GM21723 (cell line): Measurements from ENCODE around the gene PPM1M.
"Not testable (repeated sequence)": the region's sequence is repeated elsewhere in the genome, so short reads cannot be mapped to it uniquely, and the experiment has no call there.

Experiments
- ATAC-seq: cut with Tn5 transposase; IDR thresholded peaks from one replicate; pipeline ENCODE4 v1.9.1; 2021; ENCODE audit warnings: mild to moderate bottlenecking, moderate library complexity; ENCODE audit not compliant: unreplicated experiment

Gene PPM1M

GRCh38 chr3:52272172-52272571 lies 26.6 kb downstream of the PPM1M start:
- not testable (repeated sequence) for ATAC-seq

- ATAC-seq = no peak
Observed at GRCh38 chr3:52272831-52273230, 27.3 kb downstream of the PPM1M start.

GRCh38 chr3:52274781-52275180 lies 29.2 kb downstream of the PPM1M start:
- ATAC-seq = not testable (repeated sequence)

- ATAC-seq = peak; percentile 30
Observed at GRCh38 chr3:52277071-52277964, 31.8 kb downstream of the PPM1M start.

GRCh38 chr3:52277972-52278509 lies 32.5 kb downstream of the PPM1M start:
- ATAC-seq = peak; percentile 66

- peak; percentile 78 for ATAC-seq
Observed at GRCh38 chr3:52278510-52279069, 33.0 kb downstream of the PPM1M start, which contains the start of gene WDR82. WDR82 (minus strand) TSS chr3:52278649; CDS start chr3:52278361, 288 bp downstream.

- no peak for ATAC-seq
Observed at GRCh38 chr3:52279596-52279995, 34.0 kb downstream of the PPM1M start.

- ATAC-seq = no peak
Observed at GRCh38 chr3:52280050-52280461, 34.5 kb downstream of the PPM1M start.

GRCh38 chr3:52281981-52282801 lies 36.6 kb downstream of the PPM1M start:
- no peak for ATAC-seq

GRCh38 chr3:52283306-52283705 lies 37.7 kb downstream of the PPM1M start:
- no peak for ATAC-seq

GRCh38 chr3:52284051-52284450 lies 38.5 kb downstream of the PPM1M start:
- ATAC-seq = not testable (repeated sequence)

- no peak for ATAC-seq
Observed at GRCh38 chr3:52286777-52287110, 41.2 kb downstream of the PPM1M start.

GRCh38 chr3:52288674-52289073 lies 43.1 kb downstream of the PPM1M start:
- no peak for ATAC-seq

GRCh38 chr3:52289338-52289746 lies 43.8 kb downstream of the PPM1M start:
- ATAC-seq = no peak

- ATAC-seq = no peak
Observed at GRCh38 chr3:52289747-52290595, 44.4 kb downstream of the PPM1M start.

- no peak for ATAC-seq
Observed at GRCh38 chr3:52290596-52291507, 45.3 kb downstream of the PPM1M start.

- no peak for ATAC-seq
Observed at GRCh38 chr3:52291508-52292181, 46.1 kb downstream of the PPM1M start.

GRCh38 chr3:52292247-52293065 lies 46.9 kb downstream of the PPM1M start:
- no peak for ATAC-seq
